Activated CD4-positive, alpha-beta T cell treated with anti-CD3 and anti-CD28 coated beads for 48 hours (primary cell): ENCODE measurements around the gene AUTS2.

ENCODE experiments used
- DNase-seq: peaks from one replicate; pipeline ENCODE4 v3.0.0-alpha.2; 2020

The AUTS2 gene

DNA sequence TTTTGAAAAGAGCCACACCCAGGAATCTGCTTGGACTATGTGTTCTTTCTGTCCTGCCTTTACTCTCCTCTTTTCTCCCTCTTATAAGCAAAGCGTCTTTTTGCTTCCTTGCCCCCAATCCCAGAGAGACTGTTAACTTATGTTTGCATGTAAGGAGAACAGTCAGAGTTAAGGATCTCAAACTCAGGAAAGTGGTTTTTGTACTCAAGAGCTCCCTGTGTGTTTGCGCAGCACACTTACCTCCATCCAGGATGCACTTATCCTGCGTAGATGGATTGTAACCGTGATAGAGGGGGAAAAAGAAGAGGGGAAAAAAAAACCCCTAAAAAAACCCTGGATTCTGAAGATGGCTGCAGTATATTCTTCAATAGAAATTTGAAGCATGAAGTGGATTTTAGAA, 228.9 kb downstream of the AUTS2 start:
- no peak for DNase-seq

DNA sequence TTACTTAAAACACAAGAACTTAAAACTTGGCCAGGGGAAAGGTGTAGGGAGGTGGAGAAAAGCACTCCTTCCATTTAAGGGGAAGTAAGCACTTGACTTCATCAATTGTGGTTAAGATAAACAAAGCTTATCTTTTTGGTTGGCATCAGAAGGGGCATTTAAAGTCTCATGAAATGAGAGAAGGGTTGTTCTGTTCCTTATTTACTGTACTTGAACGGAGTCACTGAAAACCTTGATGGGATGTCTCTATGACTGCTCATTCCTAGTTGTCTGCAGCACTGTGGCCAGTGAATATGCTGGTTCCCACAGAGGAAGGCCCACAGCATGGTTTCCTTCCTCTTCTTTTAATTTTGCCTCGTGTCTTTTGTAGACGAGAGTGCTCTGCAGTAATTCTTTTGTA, 229.3 kb downstream of the AUTS2 start:
- DNase-seq, result no peak

- DNase-seq, result no peak
These were observed 234.1 kb downstream of the AUTS2 start for GRCh38 chr7:69832356-69832755.

DNA sequence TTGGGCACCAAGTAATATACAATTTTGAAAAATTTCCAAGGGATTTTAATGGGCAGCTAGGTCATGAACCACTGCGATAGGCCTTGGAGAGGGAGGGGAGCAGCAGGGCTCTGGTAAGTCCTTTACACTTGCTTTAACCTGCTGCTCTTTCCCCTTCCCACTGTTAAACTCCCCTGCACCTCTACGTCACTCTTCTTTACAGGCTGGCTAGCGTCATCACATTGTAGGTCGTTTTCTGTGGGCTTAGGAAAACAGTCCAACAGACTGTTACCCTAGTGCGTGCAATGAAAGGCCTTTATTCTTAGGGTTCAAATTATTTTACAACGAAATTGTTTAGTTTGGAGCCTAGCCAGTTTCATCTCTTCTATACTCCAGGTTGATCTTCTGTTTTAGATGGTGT, 235.7 kb downstream of the AUTS2 start:
- DNase-seq, result no peak

DNA sequence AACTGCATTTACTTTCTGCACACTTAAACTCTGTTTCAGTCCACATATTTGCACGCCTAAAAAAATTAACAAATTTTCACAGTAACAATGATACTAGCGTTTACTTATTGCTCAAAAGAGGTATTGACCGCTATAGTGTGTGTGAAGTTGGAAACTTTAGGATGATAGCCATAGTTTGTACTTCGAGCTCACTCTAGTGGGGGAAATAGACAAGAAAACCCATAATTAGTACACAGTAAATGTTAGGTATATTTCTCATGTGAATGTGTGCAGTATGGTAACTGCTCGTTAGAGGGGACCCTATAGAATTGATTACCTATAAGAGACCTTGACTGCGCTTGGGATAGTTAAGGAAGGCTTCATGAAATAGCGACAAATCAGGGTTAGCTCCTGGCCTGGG, 238.4 kb downstream of the AUTS2 start:
- DNase-seq, result no peak

GRCh38 chr7:69837387-69838068, 239.3 kb downstream of the AUTS2 start:
- DNase-seq, result no peak

DNA sequence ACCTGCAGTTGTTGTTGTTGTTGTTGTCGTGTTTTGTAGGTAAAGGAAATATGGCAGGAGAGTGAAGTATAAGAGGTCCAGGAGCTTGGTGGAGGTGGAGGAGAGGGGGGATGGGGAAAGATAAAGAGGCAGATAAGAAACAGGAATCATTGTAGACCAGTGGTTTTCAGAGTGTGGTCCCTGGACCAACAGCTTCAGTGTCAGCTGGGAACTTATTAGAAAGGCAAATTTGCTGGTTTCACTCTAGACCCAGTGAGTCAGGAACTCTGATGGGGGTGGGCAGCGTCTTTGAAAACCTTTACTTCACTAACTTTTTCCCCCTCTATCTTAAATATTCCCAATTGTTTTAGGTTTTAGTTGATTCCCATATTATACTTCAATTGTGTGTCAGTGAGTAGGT, 241.5 kb downstream of the AUTS2 start:
- no peak for DNase-seq

- no peak for DNase-seq
These were observed 242.0 kb downstream of the AUTS2 start for GRCh38 chr7:69840248-69840647.

DNA sequence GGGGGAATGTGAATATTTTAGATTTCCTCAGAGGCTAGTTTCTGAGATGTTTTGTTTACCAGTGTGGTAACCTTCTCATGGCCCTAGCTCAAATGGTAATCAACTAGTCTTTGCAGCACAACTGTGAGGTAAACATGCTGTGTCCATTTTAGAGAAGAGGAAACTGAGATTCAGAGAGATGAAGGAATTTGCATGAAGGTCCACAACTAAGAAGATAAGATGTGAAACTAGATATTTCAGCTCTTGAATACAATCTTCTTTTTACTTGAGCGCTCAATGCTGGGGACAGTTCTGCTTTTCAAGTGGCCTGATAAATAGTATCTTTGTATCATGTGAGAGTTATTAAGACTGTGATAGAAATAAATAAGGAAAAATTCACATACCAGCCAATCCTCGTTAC, 245.4 kb downstream of the AUTS2 start:
- no peak for DNase-seq

DNA sequence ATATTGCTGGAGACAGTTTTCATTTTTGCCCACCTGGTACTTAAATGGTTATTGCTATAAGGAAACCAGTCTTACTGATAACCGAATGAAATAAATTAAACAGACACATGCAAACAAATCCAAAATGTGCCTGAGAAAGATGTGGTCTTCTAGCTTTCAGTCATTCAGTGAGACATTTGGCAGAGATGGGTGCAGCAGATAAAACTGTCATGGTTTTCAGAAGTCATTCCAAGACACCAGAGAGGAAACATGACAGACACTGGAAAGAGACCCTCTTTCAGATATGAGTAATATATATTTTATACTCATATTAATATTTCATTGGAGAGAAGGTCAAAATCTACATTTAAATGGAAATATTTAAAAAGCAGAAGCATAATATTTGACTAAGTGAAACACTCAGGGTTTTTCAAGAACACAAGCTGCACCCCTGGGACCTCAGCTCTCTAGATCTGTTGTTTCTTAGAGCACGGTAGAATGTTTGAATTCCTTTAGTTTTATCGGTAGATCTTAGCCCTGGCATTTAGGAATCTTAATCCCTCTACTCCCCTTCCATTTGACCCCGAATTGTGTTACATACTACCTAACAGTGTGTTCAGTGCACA, 246.1 kb downstream of the AUTS2 start:
- DNase-seq, result no peak

DNA sequence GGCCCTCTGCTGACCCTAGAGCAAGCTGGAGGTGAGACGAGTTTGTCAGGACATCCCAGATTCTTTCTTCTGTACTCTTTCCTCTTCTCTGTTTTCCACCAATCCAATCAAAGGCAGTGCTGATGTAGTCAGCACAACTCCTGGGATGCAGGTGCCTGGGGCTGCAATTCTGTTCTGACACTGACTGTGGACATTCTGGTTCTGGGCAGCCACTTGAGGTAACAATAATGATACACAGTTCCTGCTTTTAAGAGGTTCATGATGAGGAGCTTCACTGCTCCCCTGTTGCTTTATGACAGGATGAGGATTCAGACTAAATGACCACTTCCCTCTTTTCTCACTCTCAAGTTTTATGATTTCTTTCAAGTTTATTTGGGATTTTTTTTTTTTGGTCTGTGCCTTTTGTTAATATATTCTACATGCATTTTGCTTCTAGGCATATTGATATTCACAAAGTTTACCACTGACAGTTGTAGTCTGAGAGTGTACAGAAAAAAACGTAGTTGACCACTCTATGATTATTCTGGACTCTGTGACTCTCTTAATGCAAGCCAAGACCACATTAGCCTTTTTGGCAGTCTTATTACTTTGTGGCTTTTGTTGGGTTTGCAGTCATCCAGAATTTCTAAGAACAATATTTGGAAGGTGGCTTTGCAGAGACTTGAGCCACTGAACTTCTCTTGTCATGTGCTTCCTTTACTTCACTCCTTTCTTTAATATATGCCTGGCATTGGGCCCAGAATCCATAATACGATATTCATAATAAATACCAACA, 247.6 kb downstream of the AUTS2 start:
- DNase-seq, result no peak

DNA sequence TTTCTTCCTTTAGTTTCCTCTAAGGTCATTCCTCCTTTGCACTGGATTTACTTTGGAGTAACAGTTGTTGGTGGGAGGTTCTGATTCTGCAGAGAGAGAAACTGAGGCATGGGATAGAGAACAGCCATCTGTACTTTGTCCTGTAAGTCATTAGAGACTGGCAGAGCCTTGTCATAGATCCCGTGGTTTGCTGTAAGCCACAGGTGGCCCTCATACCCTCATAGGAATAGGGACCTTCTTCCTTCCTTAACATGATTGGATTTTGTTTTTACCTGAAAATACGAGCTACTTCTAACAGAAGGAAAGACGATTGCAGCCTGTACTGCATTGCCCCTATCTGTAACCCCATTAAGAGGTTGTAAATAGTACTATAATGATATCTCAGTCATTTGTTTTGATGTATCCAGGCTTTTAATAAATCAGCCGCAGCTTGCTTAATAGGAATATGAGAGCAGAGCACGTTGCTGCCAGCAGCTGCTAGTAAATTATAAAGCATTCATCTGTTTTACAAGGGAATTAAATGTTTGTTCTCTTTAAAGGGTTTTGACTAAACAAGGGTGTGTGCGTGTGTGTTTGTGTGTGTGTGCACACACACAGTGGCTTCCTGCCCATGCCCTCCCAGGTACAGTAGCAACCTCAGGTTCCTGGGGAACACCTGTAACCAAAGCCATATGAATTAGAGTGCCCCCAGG, 249.8 kb downstream of the AUTS2 start:
- DNase-seq, result no peak

DNA sequence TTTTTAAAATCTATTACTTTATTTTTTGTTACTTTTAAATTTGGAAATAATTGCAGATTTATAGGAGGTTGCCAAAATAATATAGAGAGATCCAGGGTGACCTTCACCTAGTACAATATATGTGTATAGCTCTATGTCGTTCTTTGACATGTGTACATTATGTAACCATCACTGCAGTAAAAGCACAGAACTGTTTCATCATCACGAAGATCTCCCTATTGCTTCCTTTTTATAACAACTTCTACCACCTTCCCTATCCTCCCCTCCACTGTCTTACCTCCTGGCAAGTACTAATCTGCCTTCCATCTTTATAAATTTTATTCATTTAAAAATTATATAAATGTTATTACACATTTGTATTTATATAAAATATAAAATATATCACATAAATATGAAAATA, 251.0 kb downstream of the AUTS2 start:
- no peak for DNase-seq

DNA sequence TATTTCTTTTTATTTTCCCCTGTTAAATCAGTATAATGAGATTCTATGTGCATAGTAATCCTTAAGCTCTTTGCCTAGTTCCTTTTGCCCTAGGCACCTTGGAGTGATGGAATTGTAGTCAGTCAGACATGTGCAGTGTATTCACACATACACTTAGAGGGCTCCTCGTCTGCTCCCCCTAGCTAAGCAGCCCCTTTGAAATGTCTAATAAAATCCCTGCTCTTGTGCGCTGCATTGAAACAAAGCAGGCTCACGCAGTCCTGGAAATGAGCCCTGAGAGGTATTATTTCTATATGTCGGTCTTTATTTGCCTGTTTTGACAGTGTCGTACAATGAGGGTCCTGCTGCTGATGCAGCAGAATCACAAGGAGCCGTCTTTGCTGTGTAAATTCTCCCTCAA, 258.7 kb downstream of the AUTS2 start:
- no peak for DNase-seq

DNA sequence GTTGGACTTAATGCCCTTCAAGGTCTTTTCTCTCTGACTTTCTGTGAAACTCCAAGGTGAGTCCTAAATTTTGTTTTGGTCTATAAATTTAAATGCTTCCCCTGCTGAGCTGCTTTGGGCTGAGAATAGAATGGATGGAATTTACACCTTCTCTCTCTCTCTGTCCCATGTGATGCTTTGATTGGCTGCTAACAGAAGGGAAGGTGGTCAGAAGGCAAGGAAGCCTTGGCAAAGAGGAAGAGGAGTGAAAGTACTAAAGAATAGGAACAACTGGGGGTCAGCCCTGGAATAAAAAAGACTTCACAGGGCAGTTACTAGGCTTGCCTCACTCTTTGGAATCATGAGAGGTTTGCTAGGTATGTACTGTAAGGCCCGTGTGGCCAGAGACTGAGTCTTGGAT, 260.2 kb downstream of the AUTS2 start:
- no peak for DNase-seq

- DNase-seq, result no peak
These were observed 261.1 kb downstream of the AUTS2 start for GRCh38 chr7:69859342-69859741.

DNA sequence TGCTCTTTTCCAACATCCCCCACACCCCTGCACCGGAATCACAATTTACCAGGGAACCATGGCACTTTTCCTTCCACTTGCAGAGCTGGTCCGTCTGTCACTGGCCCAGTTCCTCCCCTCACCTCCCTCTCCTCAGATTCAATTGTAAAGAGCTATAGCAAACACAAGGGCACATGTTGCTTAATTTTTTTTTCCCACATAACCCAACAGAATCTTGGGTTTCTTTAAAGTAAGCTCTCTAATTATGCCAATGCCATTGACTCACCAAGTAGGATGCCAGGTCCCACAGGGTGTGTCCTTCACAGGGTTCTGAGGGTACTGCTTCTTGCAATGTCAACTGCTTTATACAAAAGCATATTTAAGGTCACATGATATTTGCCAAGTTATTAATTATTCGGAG, 262.2 kb downstream of the AUTS2 start:
- no peak for DNase-seq

GRCh38 chr7:69860941-69861622, 262.8 kb downstream of the AUTS2 start:
- no peak for DNase-seq

DNA sequence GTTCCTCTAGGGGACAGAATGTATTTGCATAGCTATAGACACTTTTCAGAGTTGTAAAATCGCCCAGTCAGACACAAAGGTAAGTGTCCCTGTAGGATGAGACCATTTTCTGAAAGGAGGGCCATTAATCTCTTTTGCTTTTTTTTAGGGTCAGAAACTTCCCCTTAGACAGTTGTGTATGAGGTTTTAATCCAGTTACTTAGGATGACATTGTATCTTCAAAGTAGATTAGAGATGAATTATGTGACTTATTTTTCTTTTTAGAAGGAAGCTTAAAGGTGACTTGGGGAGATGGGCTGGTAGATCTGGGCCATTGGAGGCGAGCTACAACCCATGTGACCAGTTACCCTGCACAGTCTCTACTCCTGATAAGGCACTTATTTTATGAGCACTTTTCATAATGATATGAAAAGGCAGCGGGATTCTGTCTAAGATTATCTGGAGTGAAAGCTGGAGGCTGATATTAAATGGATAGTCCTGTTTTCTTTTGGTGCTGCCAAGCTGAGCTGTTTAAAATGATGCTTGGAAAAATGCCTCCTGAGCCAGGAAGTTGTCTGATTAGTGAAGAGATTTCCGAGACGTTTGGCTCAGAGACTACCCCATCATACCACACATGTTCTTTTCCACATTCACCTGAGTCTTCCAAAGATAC, 264.3 kb downstream of the AUTS2 start:
- no peak for DNase-seq

DNA sequence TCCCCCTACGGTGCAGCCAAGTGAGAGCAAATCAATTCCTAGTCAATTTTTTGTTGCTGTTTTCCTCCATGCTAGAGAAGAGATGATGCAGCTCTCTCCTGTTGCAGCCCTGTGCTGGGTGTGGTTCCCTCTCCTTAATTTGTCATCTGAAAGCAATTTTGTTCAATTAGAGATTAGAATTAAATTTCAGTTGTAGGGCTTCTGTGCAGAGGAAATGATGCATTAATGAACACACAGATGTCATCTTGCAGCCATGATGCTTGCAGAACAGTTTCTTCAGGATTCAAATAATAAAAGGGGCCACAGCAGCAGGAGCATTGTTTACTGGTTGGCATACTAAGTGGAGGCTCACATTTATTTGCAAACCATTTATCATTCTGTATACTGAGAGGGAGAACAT, 266.0 kb downstream of the AUTS2 start:
- no peak for DNase-seq

DNA sequence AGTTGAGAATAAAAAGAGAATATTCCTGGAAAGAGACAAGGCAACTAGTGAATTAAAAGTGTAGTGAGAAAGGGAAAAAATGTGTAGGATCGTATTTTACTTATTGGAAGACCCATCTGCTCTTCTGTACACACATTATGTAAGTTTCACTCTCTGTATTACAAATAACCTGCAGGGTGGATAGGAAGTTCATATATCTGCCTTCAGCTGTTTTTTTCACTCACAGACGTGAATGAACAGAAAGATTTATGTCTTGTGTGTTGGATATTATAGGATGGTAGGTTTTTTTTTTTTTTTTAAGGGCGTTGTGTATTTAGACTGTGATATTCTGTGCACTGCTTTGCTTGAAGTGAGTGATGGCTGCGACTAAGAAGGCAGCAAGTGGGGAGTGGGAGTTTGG, 266.5 kb downstream of the AUTS2 start:
- no peak for DNase-seq

GRCh38 chr7:69868921-69869320, 270.6 kb downstream of the AUTS2 start:
- DNase-seq, result no peak
